Vagina (tissue), 2 donors: ENCODE data around the gene AMDHD1.

Source experiments
- CTCF ChIP-seq, 3 experiments: fragments of 450-650 bp in 2 of 3; fragments of 200-600 bp in 1 of 3; sonication (generic) in 1 of 3; IDR thresholded peaks; one replicate each; pipeline ENCODE4 v1.5.1; 2017 to 2019; ENCODE audit warnings: antibody characterized with exemption in 3 of 3, mild to moderate bottlenecking in 2 of 3, moderate library complexity in 2 of 3
- POLR2A ChIP-seq, 2 donors: fragments of 450-650 bp; IDR thresholded peaks; one replicate each; pipeline ENCODE4 v1.6.1; 2017; ENCODE audit warnings: antibody characterized with exemption in 2 of 2, mild to moderate bottlenecking in 2 of 2, moderate library complexity in 2 of 2
- POLR2AphosphoS5 ChIP-seq, 2 donors: sonication (generic); formaldehyde crosslinking; IDR thresholded peaks; one replicate each; pipeline ENCODE4 v1.9.0; 2017; ENCODE audit warnings: antibody characterized with exemption in 2 of 2, mild to moderate bottlenecking in 2 of 2, low read depth in 1 of 2; ENCODE audit not compliant: insufficient read depth in 1 of 2

GRCh38 chr12:95990136-95990535 lies 47.0 kb downstream of the AMDHD1 start:
- TF ChIP-seq CTCF (IDR thresholded peaks at IDR 0.05) (no peak), POLR2AphosphoS5 (IDR thresholded peaks at IDR 0.05; ENCODE audit: insufficient read depth in 1 of 2, low read depth in 1 of 2) (no peak), POLR2A (IDR thresholded peaks at IDR 0.05) (no peak)
